Right forelimb (tissue), 1 donor: ENCODE data around the gene NFYA.

Experiments
- DNase-seq: peaks from one replicate; pipeline ENCODE4 v3.0.0-alpha.2; 2018

The NFYA gene

DNA sequence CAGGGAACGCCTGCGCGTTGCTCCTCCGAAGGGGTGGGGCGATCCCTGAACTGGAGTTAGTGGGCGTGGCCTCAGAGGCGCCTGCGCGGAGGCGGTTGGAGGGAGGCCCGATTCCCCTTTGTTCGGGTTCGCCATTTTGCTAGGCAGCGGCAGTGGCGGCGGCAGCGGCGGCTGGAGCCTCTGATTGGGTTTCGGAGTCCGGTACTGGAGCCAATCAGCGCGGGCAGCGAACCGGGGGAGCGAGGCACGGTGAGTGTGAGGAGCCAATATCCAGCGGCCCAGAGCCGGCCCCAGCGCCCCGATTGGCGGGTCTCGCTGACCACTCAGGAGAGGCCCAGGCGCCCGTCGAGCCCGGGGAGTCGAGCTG is at the start of gene NFYA:
Gene NFYA, plus strand, starts transcription at position 139 of the 367 bp plus-strand sequence. CDS start 6,116 bp downstream, outside the sequence.
- DNase-seq, result no peak

DNA sequence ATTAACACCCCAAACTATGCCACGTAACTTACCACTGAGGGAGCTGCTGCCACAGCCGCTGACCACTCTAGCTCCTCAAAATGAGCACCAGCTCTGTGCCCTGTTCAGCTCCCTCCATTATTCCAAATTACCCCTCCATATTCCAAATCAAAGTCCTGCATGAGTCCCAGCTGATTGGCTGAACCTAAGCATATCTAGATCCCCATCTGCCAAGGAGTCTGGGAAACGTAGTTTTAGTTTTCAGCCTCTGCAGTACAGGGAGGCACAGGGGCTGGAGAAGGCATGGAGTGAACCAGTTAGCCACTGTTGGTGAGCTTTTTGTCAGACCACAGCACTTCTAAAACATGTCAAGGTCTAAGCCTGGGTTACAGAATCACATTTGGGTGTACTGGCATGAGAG is 49.7 kb upstream of the NFYA start:
- no peak for DNase-seq

GRCh38 chr6:41025966-41026530 is 46.7 kb upstream of the NFYA start:
- DNase-seq, result no peak

DNA sequence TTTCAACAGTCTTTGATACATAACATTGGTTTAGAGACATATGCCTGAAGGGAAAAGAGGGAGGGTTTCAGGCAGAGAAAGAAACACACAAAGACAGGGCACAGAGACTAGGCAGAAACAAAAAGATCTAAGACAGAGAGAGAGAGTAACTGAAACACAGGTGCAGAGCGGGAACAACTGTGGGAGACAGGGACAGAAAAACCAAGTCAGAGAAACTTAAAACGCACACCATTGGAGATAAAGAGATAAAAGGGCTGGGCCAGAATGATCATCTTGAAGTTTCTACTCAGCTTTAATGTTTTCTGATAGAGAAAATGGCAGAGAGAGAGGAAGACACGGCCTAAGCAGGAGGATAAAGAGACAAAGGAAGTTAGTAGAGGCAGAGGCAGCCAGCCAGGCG is 45.5 kb upstream of the NFYA start:
- DNase-seq, result no peak

- peak; percentile 91 for DNase-seq
Measured at GRCh38 chr6:41027799-41028560, 44.8 kb upstream of the NFYA start.

DNA sequence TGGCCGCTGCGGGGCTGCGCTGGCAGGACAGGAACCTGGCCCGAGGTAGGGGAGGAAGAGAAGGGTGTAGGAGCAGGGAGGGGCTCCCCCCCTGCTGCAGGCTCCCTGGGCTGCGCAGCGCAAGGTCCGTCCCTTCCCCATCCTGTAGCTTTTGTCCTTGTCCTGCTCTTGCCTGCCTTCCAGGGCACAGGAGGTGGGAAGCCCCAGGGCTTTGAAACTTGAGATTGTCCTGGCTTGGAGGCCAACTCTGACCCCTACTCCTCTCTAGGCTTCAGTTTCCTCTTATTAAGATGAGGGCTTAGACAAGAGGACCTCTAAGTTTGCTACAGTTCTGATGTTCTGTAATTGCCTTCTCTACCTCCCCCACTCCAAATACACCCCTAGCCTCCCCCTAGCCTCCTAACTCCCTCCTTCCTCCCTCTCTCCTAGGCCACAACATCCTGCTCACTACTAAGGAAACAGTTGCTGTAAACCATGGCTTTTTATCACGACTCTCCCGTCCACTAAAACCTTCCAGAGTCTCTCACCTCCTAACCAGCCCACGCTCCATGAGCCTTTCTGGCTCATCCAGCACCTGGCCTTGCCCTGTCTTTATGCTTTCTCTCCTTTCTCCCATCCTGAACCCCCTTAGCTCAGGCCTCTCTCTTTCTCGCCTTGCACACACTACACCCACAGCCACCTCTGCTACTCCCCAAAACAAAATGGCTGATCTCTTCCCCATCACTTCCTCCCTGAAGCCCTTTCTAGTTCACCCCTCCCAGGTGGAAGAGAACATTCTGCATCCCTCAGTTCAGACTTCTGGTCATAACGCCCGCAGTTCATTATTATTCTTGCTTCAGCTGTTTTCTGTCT is 44.0 kb upstream of the NFYA start:
- DNase-seq, result no peak

- no peak for DNase-seq
Measured at GRCh38 chr6:41032830-41033229, 39.9 kb upstream of the NFYA start.

- no peak for DNase-seq
Measured at GRCh38 chr6:41033776-41034175, 39.0 kb upstream of the NFYA start.

- no peak for DNase-seq
Measured at GRCh38 chr6:41036186-41036585, 36.6 kb upstream of the NFYA start.

DNA sequence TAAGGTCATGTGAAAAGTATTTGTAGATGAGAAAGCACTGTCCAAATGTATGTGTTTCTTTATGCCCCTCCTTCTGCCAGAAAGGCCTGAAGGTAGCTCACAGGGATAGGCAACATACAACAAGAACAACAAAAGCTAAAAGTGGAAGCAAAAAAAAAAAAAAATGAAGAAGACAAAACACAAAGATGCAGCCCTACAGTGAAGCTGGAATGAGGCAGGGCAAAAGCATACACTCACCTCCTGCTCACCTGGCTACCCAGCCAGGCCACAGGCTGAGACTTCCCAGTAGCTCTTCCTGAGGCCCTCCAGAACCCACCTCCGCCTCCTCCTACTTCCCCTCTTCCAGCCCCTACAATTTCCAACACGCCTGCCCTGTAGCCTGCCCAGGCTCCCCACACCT is 36.2 kb upstream of the NFYA start:
- no peak for DNase-seq

DNA sequence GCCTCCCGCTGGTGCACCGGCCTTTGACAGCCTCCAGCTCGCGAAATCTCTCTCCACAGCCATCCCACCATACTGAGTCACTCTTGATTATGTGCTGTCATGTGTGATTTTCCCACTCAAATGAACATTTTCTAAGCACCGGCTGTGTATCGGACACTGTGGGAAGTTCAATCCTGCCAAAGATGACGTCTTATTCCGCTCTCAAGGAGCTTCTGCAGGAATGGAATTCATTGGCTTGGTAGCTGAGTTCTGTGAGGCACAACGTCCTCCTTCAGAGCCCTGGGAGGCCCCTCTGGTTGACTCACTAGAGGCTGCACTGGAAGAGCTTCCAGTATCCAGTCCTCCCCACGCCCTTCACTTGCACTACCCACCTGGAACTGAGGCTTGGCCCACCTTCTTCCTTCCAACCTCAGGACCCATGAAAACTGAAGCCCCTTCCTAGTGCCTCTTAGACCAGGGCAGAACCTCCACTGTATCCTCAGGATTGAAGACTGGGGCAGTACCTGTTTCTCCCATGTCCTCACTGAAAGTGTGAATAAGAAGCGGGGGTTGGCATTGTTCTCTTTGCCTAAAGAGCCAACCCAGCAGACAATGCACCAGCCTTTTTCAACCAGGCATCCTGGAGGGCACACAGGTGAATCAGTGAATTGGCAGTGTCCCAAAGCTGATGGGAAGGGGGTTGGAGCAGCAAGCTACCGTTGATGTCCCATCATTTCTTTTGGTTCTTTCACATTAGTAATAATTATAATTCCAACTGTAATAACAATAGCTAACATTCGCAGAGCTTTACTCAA is 35.5 kb upstream of the NFYA start:
- no peak for DNase-seq

DNA sequence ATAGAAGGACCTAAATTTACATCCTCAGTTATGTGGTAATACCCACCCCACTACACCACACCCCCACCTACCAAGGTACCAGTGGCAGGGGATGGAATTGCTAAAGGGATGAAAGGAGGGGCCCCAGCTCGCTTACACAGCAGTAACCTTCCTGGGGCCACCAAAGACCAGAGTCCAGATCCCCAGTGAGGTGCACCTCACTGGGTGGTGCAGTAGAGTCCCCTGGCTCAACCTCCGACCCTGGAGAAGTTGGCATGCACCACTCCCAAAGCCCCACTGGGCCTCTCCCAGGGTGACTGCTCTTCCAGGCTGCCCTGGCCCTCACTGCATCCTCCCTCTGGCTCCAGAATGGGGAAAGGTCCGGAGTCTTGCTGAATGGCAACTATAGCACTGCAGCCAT is 34.6 kb upstream of the NFYA start:
- no peak for DNase-seq

- DNase-seq, result no peak
Measured at GRCh38 chr6:41039060-41039998, 33.4 kb upstream of the NFYA start, which contains the start of gene UNC5CL. UNC5CL (minus strand) TSS chr6:41039221; CDS start chr6:41035074, 4,147 bp downstream.

- DNase-seq, result no peak
Measured at GRCh38 chr6:41040101-41040939, 32.5 kb upstream of the NFYA start.

DNA sequence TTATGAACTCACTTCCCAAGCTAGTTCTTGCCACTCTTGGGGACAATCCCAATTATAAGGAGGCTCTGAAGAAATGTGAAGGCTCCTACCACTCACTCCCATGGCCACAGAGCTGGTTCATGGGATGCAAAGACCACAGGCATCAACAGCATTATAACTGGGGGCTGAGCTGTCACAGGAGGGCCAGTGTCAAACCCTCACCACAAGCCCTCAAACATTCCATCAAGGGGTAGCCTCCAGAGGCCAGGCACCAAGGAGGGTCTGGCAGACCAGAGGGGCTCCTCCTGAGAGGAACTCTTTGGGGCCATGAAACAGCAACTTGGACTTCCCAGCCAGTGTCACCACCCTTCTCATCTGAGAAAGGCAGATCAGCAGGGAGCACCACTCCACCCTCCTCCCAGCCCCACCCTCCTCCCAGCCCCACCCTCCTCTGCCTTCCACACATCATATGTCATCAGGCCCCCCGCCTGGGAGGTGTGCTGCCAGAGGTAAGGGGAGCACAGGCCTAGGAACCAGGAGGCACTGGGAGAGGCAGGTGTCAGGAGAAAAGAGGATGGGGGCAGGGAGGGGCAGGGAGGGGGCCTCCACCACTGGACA is 31.7 kb upstream of the NFYA start:
- DNase-seq, result no peak

- no peak for DNase-seq
Measured at GRCh38 chr6:41042226-41043055, 30.3 kb upstream of the NFYA start, which contains the start of gene TSPO2. TSPO2 (plus strand) TSS chr6:41042467; CDS start chr6:41042986, 519 bp downstream.

DNA sequence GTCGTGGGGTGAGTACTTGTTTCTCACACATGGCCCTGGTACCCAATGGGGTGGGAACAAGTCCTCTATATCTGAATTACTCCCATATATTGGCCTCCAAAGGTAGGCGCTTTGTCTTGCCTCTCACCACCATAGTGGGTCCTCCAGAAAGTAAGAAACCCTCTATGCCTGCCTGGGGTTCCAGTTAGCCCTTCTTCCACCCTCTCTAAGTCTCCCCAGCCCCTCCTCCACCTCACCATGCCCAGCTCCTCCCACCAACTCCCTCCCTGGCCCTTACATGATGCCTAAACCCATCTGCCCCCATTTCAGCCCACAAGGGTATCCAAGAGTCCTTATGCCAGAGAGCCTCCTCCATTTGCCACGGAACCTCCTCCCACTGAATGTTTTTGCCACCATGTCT is 29.6 kb upstream of the NFYA start:
- no peak for DNase-seq

GRCh38 chr6:41045664-41046063 is 27.1 kb upstream of the NFYA start:
- no peak for DNase-seq

DNA sequence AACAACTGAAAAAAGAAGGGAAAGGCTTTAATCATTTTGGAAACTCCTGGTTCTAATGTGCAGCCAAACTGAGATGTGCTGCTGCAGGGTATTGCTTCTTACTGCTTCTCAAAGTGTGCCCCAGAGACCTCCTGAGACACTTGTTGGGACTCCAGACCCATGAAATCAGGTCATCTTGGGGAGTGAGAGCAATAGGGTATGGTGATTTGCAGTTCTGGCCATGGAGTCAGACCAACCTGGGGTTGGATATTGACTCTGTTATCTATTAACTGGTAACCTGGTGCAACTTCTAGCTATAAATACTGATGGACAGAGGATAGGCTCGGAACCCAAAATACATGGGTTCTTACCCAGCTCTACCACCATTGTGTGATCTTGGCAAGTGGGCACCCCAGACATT is 26.7 kb upstream of the NFYA start:
- no peak for DNase-seq
